Activated CD4-positive, alpha-beta T cell treated with anti-CD3 and anti-CD28 coated beads, Interleukin-2, Interleukin-6, amounts not matched to agents 100 ng/mL and 50 ng/mL, durations not matched to agents 16 hours and 8 hours (primary cell): ENCODE measurements around the gene CCNQ.

Experiments
- DNase-seq: peaks from one replicate; pipeline ENCODE4 v3.0.0-alpha.2; 2020

CCNQ gene

DNA sequence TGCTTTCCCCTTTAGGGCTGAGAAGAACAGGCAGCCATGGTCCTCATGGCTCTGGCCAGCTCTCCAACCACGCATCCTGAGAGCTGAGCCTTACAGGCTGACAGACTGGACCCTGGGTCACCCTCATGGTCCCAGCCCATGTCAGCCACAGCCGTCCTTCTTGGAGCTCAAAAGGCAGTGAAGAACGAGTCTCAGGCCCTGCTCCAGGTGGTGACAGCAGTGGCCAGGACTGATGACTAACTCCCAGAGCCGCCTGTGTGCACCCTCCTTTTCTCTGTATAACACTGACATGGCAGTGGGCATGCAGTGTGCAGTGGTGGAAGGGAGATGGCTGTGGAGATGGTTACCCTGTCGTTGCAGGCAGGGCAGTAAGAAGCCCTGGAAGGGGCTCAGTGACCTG, 37.8 kb upstream of the CCNQ start:
- no peak for DNase-seq

GRCh38 chrX:153635788-153636668, 37.1 kb upstream of the CCNQ start:
- DNase-seq = peak; percentile 38

DNA sequence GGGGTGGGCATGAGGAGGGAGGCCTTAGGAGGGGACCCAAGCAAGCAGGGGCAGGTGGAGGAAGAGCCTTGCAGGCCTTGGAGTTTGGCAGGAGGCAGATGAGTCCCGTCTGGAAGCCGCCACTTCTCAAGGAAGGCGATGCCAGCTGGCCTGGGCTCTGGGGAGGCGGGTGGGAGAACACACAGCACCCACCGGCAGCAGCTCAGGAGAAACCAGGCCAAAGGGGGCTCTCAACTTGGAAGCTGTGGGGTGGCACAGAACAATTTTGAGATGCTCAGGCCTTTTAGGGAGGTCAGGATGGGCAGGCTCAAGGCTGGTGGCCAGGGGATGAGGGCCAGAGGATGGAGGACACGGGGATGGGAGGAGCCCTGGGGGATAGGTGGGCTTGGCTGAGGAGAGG, 36.4 kb upstream of the CCNQ start:
- DNase-seq = no peak

DNA sequence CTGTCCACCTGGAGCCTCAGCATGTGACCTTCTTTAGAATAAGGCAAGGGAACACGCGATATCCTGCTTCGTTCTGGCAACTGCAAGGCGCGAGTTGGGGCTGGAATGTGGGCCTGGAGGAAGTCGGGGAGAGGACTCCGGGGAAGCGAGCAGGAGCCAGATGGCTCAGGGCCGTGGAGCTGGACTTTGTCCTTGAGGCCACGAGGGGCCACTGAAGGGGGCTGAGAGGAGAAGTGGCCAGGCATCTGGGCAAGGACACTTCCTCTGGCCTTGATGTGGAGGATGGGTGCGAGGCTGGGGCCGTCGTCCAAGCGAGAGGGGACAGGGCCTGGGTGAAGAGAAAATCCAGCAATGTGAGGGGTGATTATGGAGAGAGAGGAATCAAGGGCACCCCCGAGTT, 35.9 kb upstream of the CCNQ start:
- no peak for DNase-seq

DNA sequence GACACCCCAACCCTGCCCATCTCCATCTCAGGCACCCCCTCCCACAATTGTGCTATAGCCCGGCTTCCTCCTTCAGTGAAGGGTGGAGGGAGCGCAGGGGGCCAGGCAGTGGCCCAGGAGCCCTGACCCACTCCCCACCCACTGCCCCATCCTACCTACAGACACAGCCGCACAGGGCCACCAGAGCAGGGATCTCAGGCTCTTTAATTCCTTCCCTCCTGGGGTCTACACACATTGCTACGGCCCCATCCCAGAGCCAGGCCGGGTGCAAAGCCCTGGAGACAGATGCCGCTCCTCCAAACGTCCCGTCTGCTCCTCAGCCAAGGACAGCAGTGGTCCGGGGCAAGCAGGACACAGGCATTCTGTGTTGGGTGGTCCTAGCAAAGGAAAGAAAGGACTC, 35.3 kb upstream of the CCNQ start:
- no peak for DNase-seq

DNA sequence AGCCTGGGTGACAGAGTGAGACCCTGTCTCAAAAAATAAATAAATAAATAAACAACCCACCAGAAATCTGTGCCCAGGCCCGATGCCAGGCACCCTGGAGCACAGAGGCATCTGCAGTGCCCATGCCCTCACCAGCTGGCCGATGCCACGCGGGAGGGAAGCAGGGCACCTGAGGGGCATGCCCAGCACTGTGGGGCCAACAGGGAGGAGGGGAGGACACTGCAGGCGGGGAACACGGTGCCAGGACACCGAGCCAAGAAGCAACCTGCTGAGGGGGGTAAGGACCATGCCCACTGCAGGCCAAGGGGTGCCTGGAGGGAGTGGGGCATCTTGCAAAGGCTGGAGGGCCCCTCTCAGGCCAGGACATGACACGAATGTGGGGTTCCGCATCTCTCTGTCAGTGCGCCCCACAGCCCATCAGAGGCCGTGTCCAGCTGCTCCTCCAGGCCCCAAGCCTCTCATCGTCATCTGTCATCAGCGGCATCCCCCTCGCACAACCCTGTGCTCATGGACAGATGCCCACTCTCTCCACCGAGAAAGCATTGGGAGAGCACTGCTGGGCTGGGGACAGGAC, 34.8 kb upstream of the CCNQ start:
- no peak for DNase-seq

DNA sequence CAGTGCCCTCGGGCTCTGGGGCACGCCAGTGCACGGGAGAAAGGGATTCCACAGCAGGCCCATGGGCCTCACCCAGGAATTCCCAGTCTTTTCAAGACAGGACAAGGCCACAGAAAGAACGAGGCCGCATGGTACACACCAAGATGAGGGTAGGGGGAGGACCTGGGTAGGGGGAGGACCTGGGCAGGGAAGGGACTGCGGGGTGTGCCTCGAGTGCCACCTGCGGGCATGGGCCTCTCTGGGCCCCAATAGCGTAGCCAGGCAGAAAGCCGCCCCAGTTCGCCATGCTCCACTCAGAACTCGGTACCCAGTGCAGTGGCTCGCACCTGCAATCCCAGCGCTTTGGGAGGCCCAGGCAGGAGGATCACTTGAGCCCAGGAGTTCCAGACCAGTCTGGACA, 34.1 kb upstream of the CCNQ start:
- no peak for DNase-seq

DNA sequence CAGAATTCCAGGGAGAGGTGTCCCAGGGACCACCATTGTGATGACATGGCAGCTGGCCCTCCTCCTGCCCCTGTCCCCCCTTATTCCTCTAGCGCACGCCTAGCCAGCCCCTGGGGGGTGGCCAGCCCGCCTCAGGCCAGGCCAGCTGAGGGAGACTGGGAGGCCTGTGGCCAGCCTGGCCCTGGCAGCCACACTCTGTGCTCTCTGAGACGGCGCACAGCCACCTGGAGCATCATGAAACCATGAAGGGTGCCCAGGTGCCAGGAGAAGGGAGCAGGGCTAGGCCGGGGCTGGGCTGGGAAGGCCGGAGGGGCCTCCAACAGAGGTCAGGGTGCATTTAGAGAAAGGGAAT, 33.6 kb upstream of the CCNQ start:
- DNase-seq = no peak

DNA sequence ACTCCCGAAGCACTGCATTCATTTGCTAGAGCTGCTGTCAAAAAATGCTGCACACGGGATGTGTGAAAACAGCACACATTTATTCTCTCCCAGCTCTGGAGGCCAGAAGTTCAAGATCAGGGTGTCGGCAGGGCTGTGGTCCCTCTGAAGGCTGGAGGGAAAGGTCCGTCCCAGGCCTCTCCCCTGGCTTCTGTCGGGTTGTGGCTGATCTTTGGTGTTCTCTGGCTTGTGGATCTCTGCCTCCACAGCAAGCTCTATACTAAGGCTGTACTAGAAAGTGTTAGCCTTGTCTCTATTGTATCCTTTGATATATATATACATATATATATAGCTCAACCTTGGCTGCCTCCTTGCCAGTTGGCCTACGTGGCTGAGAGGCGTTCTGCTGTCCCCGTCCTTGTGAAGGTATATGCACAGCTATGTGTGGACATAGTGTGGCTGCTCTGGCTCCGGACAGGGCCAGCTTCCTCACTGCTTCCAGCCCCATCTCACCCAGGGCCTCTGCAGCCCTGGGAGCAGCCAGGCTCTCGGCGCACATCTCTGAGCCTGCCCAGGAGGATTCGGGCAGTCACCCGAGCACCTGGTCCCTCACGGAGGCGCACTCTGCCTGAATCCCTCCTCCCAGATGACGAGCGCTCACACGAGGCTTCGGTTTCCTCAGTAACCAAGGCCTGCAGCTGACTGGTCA, 33.1 kb upstream of the CCNQ start:
- no peak for DNase-seq

GRCh38 chrX:153631346-153631745, 32.4 kb upstream of the CCNQ start:
- DNase-seq = no peak

GRCh38 chrX:153628665-153629064, 29.7 kb upstream of the CCNQ start:
- DNase-seq = no peak

- DNase-seq = no peak
Observed at GRCh38 chrX:153628129-153628528, 29.2 kb upstream of the CCNQ start.

GRCh38 chrX:153627675-153628111, 28.8 kb upstream of the CCNQ start:
- no peak for DNase-seq

- DNase-seq = no peak
Observed at GRCh38 chrX:153626863-153627674, 28.1 kb upstream of the CCNQ start.

GRCh38 chrX:153626025-153626633, 27.2 kb upstream of the CCNQ start:
- DNase-seq = no peak

GRCh38 chrX:153625271-153626024, 26.5 kb upstream of the CCNQ start:
- no peak for DNase-seq

- DNase-seq = no peak
Observed at GRCh38 chrX:153624196-153625091, 25.5 kb upstream of the CCNQ start.

DNA sequence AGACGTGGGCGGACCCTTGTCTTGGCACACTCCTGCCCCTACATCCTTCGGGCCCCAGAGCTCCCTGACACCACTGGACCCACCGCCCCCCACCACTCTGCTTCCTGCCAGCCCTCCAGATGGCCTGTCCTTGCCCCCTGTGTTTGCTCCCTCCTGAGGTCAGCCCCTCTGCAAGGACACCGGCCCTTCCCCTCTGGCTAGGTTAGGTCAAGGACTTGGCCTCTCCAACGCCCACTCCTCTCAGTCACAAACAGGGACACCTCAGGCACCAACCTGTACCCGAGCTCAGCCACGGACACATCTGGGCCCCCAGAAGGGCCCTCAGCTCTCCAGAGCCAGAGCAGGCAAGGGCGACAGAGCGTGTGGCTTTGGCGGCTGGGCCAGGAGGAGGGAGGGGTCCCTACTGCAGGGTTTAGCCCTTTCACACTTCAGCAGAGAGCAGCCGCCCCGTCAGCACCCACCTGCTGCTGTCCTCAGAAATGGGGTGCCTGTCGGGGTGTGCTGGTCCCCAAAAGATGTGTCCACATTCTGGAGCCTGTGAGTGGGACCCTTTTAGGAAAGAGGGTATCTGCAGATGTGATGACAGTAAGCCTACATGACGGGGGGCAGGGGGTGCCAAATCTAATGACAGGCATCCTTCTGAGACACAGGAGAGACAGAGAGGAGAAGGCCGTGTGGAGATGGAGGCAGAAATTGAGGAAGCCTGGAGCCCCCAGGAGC, 24.5 kb upstream of the CCNQ start:
- DNase-seq = no peak

DNA sequence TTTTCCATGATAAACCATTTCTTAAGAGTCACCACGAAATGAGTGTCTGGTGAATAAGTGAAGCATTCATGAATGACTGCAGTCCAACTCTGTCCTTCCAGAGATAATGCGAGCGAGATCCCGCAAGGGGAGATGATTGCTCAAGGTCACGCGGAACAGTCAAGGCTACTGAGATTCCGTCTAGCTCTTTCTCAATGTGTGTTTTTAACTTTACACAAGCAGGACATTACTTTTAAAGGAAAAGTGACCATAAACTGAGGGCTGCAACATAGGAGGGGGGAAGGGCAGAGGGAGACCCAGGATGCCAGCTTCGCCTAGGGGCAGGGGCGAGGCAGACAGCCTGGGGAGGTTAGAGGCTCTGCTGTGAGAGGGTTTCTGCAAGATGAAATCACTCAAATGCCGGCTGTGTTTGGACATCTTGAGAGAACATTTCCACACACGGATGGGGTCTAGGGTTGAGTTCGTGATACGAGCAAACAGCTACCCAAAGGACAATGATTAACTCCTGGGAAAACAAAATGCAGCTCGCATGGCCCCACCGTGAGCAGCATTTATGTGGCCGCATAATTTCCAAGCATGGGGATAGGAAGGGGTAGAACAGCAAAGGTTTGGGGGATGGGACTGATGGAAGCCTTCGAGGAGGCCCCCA, 23.8 kb upstream of the CCNQ start:
- DNase-seq = no peak
